NCI-H82 (cell line): ENCODE data around the gene DGKA.
"Not testable (repeated sequence)": the region's sequence is repeated elsewhere in the genome, so short reads cannot be mapped to it uniquely, and the experiment has no call there.

Source experiments
- DNase-seq: peaks from one replicate; lab custom pipeline; 2025; lab: John Stamatoyannopoulos, UW

Gene DGKA

DNA sequence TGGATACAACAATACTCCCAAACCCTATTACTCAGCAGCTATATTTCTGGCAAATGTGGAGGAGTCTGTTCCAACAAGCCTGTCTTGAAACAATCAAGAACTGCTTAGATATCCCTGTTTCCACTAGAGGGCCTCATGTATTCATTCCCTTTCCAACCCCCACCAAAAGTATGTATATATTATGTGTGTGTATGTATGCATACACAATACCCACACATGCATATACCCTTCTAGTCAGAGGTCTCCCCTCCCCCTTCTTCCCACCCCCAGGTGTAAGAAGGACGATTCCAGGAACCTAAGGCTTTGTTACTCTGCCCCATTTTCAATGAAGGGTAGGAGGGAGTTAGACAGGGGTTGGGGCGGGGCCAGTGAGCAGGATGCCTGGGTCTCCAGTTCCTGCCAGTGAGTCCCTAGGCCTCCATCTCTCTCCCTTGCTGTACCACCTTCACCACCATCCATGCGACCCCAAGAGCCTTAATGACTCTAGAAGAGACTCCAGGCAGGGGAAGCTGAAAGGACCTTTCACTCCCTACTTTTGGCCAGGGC, at the start of gene DGKA:
DGKA (plus strand) TSS at position 392 of the 546 bp plus-strand sequence. CDS start 5,342 bp downstream, outside the sequence.
- peak; percentile 70 for DNase-seq

DNA sequence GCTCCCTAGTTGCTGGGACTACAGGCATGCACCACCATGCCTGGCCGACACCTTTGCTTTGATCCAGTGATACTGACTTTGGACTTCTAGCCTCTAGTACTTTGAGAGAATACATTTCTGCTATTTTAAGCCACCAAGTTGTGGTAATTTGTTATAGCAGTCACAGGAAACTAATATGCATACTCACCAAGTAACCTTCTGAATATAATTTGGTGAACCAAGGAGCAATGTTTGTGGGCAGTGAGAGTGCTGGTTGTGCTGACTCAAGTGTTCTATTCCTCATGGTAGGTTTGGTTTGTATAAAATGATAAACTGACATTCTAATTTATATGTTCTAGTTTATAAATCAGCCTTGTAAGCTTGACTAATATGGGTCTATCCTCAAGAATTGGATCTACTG, 45.8 kb upstream of the DGKA start:
- DNase-seq = no peak

DNA sequence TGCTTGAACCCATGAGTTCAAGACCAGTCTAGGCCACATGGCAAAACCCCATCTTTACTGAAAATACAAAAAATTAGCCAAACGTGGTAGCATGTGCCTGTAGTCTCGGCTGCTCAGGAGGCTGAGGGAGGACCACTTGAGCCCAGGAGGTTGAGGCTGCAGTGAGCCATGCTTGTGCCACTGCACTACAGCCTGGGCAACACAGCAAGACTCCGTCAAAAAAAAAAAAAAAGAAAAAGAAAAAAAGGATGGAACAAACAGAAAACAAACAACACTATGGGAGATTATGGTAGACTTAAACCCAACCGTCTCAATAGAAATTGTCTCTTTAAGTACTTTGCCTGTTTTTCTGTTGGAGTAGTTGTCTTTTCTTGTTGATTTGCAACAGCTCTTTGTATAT, 39.7 kb upstream of the DGKA start:
- no peak for DNase-seq

DNA sequence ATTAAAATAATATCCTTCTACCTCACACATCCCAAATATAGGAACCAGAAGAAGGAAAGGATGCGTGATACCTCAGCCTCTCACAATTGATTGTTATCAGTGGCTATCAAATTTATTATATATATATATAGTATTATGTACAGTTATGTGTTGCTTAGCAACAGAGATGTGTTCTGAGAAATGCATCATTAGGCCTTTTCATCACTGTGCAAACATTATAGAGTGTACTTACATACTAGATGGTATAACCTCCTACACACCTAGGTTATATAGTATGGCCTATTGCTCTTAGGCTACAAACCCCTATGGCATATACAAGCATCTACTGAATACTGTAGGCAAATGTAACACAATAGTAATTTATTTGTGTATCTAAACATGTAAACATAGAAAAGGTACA, 37.2 kb upstream of the DGKA start:
- no peak for DNase-seq

DNA sequence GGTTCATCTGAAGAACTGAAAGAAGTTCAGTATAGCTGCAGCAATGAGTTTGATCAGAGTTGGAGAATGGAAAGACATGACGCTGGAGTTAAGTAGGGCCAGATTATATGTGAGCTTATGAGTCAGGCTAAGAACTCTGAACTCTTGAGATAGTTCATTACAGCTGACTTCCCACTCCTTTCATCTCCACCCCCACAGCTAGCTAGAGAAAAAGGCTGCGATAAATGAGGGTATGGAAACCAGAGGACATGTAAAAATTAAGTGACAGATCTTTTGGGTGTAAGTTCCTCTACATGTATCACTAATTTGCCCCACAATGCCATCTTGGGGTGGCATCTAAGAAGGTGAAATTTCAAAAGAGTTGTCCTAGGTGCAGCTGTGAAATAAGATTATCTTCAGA, 31.9 kb upstream of the DGKA start:
- DNase-seq = peak; percentile 36

DNA sequence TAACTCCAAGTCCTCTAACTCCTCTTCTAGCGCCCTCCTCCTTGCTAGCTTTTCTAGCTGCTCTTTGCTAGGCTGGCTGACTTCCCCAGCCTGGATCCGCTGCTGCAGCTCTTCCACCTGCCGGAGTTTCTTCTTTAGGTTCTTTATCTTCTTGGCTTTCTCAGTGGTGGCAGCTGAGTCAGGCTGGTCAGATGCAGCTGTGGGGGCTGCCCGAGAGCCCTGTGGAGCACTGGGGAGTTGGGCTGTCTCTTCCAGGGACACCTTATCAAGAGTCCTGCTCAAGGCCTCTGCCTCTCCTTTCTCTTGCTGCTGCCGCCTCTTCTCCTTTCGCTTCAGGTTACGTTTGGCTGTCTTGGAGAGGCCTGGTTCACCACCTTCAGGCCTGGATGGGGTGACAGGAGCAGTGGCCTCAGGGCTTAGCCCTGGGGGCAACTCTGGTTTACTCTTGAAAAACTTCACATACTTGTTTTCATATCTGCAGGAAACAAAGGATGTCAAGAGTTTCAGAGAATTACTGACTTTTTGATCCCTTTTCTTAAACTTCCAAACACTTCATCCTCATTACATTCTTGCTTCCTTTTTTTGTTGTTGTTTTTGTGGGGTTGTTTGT, 29.0 kb upstream of the DGKA start:
- DNase-seq = no peak

DNA sequence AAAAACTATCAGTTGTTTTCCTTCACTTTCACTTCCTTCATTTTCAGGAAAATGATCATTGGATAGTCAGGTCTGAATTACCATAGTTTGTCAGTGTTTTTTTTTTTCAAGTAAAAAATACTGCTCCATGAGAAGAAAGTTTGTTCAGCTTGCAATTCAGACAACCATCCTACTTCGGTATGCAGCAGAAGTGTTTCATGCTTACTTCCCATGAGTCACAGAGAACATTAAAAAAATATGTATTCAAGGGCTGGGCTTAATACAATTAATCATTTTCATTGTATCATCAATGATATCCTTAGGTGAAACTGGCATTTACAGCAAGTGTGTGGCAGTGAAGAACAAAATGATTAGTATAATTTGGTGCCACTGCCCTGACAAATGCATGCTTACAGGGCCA, 24.9 kb upstream of the DGKA start:
- no peak for DNase-seq

DNA sequence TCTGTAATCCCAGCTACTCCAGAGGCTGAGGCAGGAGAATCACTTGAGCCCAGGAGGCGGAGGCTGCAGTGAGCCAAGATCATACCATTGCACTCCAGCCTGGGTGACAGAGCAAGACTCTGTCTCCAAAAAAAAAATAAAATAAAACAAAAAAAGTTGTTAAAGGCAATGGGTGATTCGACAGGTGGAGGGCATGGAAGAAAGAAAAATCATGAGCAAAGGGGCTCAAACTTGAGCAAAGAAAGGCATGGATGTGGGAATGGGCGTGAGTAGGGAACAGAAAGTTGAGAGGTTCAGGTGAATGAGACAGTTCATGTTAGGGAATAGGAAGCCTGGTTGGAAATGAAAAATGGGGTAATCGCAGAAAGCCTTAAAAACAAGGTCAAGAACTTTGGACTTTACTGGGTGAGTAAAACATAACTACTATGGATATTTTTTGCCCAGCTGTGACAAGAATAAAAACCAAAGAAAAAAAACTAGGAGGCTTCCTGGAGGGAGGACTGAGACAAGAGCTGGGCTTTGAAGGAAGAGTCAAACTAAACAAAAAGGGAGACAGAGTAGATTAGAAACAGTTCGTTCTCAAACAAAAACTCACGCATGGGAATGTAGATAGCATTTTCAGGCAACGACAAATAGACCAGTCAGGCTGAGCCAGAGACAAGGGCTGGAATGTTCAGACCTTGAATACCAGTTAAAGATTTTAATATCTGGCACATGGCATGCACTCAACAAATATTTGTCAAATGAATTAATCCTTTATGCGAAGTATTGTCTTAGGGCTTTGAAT, 22.0 kb upstream of the DGKA start:
- DNase-seq = no peak

DNA sequence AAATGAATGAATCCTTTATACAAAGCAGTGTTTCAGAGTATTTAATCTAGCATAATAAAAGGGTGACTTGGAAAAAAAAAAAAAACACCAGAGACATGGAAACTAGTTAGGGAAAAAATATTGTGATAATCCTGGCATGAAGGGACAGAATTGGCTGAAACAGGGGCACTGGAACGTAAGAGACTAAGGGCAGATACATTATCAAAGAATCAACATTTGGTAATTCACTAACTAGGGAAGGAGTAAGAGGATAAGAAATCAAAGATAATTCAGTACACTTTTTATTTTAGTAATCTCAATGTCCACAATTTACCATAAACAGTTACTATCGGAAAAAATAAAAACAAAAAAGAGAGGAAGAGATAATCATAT, 21.5 kb upstream of the DGKA start:
- no peak for DNase-seq

DNA sequence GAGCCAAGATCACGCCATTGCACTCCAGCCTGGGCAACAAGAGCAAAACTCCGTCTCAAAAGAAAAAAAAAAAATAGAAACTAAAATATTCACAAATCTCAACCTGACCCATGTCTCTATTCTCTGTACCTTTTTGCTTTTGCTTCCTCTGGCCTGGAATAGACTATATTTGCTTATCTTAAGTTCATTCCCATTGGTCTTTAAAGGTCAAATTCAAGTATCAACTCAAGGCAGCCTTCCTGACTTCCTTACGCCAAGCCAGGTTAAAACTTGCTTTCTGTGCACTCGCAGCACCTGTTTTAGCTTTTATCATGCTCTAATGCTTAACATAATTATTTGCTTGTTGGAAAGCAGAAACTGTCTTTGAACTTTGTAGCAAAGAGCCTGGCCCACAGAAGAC, 18.1 kb upstream of the DGKA start:
- DNase-seq = no peak

DNA sequence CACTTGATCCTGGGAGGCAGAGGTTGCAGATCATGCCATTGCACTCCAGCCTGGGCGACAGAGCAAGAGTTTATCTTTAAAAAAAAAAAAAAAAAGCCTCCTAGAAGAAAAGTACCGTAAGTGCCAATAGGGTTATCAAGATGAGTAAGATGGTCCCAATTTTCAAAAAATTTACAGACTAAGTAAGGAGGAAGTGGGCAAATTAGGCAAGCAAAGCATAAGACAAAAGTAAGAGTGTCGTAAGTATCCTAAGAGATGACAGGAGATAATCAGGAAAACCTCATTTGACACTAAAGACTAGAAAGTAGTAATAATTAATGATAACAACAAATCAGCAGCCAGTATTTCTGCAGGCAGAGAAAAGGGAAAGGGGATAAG, 15.5 kb upstream of the DGKA start:
- DNase-seq = no peak

DNA sequence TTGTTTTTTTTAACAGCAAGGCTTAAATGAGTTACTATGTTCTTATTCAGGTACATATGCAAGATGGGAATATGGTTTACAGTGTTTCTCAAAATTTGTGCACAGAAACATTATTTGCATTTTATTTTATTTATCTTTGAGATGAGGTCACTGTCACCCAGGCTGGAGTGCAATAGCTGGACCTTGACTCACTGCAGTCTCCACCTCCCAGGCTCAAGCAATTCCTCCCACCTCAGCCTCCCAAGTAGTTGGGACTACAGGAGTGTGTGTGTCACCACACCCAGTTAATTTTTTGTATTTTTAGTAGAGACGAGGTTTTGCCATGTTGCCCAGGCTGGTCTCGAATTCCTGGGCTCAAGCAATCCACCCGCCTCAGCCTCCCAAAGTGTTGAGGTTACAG, 11.9 kb upstream of the DGKA start:
- not testable (repeated sequence) for DNase-seq

DNA sequence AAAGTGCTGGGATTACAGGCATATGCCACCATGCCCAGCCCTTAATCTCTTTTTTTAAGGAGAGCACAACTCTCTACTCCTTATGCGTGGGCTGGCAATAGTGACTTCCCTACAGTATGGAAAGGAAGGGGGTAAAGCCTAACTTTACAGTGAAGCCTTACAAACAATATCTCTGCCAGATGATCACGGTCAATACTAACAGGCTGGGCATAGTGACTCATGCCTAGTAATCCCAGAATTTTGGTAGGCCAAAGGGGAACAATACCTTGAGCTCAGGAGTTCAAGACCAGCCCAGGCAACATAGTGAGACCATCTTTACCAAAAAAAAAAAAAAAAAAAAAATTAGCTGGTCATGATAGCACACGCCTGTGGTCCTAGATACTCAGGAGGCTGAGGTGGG, 8.8 kb upstream of the DGKA start:
- no peak for DNase-seq

DNA sequence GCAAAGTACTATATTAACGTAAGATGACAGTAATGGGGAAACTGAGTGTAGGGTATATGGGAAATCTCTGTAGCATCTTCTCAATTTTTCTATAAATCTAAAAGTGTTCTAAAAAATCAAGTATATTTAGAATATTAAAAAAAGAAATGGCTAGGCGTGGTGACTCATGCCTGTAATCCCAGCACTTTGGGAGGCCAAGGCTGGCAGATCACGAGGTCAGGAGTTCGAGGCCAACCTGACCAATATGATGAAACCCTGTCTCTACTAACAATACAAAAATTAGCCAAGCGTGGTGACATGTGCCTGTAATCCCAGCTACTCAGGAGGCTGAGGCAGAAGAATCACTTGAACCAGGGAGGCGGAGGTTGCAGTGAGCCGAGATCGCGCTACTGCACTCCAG, 7.3 kb upstream of the DGKA start:
- not testable (repeated sequence) for DNase-seq

DNA sequence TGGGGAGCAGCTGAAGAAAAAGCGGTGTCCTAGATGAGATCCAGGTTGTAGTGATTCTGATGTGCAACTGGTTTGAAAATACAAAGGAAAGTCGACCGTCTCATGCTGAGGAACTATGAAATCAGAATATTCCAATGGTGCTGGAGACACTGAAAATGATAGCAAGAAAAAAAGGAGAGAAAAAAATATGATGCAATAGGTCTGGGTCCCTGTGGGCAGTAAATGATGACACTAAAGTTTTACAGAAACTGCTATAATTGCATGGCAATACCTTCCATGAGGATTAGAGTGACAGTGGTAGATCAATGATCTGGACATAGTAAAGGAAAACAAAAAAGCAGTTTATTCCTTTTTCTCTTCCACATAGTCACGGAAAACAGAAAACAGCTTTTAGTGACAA, 5.6 kb upstream of the DGKA start:
- no peak for DNase-seq

DNA sequence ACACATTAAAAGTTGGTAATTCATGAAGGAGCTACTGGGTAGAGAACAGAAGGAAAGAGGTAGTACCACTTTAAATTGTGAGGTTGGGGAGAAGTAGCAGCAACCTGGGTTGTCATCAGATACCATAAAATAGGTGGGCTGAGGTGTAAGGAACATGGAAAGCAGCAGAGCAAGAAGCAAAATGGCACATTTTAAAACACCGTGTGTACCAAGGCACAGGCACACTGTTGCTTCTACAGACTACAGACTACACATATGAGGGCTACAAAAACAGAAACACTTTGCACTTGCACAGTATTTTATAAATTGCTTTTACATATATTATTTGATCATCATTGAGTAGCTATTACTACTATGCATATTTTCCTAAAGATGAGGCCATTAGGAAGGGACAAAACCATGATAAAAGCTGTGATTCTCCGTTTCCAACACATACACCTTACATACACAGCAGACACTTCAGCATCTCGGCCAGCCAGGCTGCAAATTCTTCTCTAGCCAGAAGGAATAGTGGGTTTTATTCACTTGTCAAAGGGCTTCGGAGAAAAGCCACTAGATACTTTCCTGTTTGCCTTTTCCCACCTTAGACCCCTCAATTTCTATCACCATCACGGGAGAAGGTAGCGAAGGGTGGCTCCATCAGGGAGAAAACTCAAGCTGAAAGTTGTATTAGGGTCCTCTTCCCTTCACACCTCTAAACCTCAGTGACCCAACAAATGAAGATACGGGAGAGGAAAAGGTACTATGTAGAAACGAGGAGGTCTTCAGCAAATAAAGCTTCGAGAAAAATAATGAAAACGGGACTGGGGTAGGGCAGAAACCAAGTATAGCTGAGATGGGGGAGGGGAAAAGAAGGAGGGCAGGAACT, 4.9 kb upstream of the DGKA start:
- DNase-seq = no peak

DNA sequence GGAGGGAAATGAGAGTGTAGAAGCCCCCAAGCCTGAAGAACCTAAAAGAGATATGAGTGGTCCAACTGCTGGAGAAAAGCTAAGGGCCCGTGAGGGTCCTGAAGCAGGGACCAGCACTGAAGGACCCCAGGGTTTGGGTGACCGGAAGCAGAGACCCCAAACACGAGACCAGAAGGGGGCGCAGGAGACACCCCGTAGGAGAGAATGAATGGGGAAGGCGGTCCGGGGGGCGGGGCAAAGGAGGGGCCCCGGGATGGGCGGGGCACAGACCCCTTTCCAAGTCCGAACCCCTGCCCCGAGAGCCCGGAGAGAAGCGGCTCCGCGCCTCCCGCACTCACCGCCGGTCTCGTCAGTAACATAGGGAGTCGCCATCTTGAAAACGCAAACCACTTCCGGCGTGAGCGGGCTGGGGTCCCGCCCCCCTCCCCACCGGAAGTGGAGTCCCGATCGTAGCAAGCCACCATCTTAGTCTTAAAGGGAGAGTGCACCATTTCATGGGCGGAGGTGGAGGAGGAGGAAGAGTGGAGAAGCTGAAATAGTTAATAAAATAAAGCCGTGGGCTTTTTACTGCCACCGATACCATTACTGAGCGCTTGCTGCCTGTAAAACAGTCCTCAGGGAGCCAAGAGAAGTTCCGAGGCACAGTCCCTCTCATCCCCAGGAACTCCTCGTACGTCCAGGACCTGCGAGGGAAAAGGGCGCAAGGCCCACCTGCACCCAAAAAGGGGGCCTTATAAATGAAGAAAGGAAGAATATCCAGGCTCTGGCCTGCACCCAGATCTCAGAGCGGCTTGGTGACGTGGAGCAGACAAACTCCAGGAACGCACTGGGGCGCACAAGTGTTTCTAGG, 4.0 kb upstream of the DGKA start:
- DNase-seq = peak; percentile 95

DNA sequence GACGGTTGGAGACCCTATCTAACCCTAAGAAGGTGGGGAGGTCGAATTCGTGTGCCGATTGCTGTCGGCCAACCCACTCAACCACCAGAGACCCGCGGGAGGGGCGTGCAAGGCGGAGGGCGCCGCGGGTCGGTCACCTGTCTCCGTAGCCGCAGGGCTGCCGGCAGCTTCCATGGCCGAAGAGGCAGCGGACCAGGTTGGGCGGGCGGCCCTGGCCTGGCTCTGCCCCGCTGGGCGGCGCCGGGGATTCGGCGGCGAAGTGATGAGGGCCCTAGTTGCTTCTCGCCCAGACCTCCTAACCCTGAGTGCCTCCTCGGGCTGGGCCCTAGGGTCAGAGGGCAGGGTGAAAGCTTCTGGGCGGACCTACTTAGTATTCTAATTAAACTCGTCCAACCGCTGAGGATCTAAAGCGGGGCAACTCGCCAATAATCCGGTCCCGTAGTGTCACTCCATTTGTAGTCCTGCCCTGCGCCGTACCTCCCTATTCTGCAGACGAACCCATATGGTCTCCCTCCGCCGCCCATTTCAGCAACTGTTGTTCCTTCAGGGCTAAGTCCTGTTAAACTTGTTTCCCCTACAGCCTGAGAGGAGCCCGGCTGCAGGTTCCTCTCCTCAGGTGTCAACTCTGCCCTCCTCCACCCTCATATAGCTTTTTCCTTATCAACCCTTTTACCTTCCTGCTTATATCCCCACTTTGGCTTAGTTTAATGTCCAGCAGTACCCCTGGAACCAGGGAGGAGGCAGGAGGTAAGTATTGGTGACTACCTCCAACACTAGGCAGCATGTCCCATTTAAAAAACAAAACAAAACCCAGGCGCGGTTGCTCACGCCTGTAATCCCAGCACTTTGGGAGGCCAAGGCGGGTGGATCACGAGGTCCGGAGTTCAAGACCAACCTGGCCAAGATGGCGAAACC, 3.1 kb upstream of the DGKA start, which contains the start of gene PYM1:
PYM1 (minus strand) TSS at position 307 of the 915 bp plus-strand sequence; CDS start at position 174, 133 bp downstream.
- peak; percentile 92 for DNase-seq

DNA sequence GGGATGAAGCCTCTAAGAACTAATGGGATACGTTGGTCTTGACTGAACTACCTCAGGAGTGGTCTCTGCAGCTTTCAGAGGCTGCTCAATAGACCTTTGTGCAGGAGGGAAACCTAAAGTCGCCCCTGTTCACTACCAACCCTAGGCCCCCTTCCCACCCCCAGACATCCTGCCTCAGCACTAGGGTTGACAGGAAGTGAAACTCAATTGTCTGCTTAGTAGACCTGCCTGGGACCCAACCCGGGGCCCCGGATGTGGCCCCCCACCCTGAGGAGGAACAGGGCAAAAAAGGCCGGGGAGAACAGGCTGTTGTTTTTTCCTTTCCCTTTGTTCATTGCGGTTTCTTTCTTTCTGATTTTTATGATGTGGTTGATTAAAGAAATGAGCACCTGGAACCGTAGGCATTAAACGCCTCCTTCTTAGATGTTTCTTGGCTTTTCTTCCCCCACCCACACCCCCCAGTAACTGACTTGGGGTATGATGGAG, 1.6 kb upstream of the DGKA start:
- no peak for DNase-seq

DNA sequence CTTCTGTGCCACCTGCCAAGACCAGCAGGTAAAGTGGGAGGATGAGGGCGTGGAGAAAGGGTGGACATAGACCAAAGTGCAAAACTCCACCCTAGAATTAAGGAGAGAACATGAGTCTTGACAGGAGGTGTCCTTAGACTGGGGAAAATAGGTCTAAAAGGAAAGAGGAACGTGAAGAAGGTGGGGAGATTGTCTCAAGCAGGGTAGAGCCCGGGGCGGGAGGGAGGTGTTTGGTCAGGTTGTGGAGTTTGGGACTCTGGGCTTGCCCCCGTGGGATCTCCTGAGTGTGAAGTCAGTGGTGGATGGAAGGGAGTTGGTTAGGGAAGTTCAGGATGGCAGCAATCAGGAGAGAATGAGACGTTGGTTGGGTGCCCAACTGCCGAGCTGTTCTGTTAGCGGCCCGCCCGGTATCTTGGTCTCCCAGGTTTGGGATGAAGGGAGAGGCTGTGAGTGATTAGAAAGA, 386 bp downstream of the DGKA start:
- no peak for DNase-seq
